Keratinocyte (primary cell): ENCODE results near the gene CEACAM19. TPM values are rescaled to one million over a fixed set of nuclear protein-coding genes. Genes with fewer than 3 reads are reported as not detected.

Experiments used
- DNase-seq: peaks from one replicate; pipeline ENCODE4 v3.0.0-alpha.2; 2011; ENCODE audit warnings: low read depth, missing footprints, low spot score
- FAIRE-seq: peaks from 2 replicates; lab custom pipeline; 2011; peaks lifted over from hg19 to GRCh38; lab: Jason Lieb, UNC
- H2AFZ ChIP-seq: 2 replicates; pipeline ENCODE4 v1.6.0; 2012; ENCODE audit warnings: low read length, control low read depth, inconsistent platforms; ENCODE audit not compliant: control insufficient read depth
- H3K27ac ChIP-seq: 2 replicates; pipeline ENCODE4 v1.5.1; 2011; ENCODE audit warnings: low read length; ENCODE audit not compliant: control insufficient read depth, insufficient read depth
- H3K27me3 ChIP-seq: 3 replicates; pipeline ENCODE4 v1.6.0; 2011; ENCODE audit warnings: low read length; ENCODE audit not compliant: control insufficient read depth, insufficient read depth; ENCODE audit errors: extremely low read depth
- H3K36me3 ChIP-seq, 2 experiments: 2 replicates in 1 of 2; 3 replicates in 1 of 2; pipeline ENCODE4 v1.5.1; 2011; ENCODE audit warnings: low read length in 2 of 2, mild to moderate bottlenecking in 1 of 2; ENCODE audit not compliant: control insufficient read depth in 2 of 2, insufficient read depth in 2 of 2; ENCODE audit errors: extremely low read depth in 1 of 2
- H3K4me1 ChIP-seq: 3 replicates; pipeline ENCODE4 v1.5.1; 2011; ENCODE audit warnings: low read length; ENCODE audit not compliant: control insufficient read depth, insufficient read depth; ENCODE audit errors: extremely low read depth
- H3K4me2 ChIP-seq: 3 replicates; pipeline ENCODE4 v1.6.0; 2011; ENCODE audit warnings: low read depth, low read length; ENCODE audit not compliant: control insufficient read depth, insufficient read depth; ENCODE audit errors: extremely low read depth
- H3K4me3 ChIP-seq, 3 experiments: fragments of 200-600 bp in 1 of 3; sonication (generic) in 1 of 3; 2 replicates in 2 of 3; 3 replicates in 1 of 3; pipeline ENCODE4 v1.5.1; 2011 to 2016; ENCODE audit warnings: low read length in 3 of 3, mild to moderate bottlenecking in 3 of 3, control low read depth in 2 of 3, inconsistent platforms in 1 of 3, low read depth in 1 of 3, mixed read lengths in 1 of 3, mixed run types in 1 of 3, moderate library complexity in 1 of 3; ENCODE audit not compliant: control insufficient read depth in 2 of 3, insufficient read depth in 2 of 3; ENCODE audit errors: extremely low read depth in 1 of 3
- H3K79me2 ChIP-seq: 2 replicates; pipeline ENCODE4 v1.6.0; 2012; ENCODE audit warnings: low read length; ENCODE audit not compliant: control insufficient read depth, insufficient read depth
- H3K9ac ChIP-seq: 3 replicates; pipeline ENCODE4 v1.6.0; 2011; ENCODE audit warnings: low read length; ENCODE audit not compliant: control insufficient read depth, insufficient read depth; ENCODE audit errors: extremely low read depth
- H3K9me1 ChIP-seq: 3 replicates; pipeline ENCODE4 v1.6.0; 2011; ENCODE audit warnings: low read length; ENCODE audit not compliant: control insufficient read depth, insufficient read depth; ENCODE audit errors: extremely low read depth
- H3K9me3 ChIP-seq: 2 replicates; pipeline ENCODE4 v1.5.1; 2012; ENCODE audit warnings: low read depth, low read length; ENCODE audit not compliant: control insufficient read depth
- H4K20me1 ChIP-seq: 3 replicates; pipeline ENCODE4 v1.6.0; 2011; ENCODE audit warnings: low read length; ENCODE audit not compliant: control insufficient read depth, insufficient read depth; ENCODE audit errors: extremely low read depth
- CTCF ChIP-seq, 3 experiments: IDR thresholded peaks in 1 of 3; conservative IDR thresholded peaks in 1 of 3; optimal IDR thresholded peaks in 1 of 3; 2 replicates in 2 of 3; 3 replicates in 1 of 3; pipeline versions ENCODE3 to v1.5.1; 2011; ENCODE audit warnings: low read length in 3 of 3, mild to moderate bottlenecking in 3 of 3, moderate library complexity in 2 of 3, control low read depth in 1 of 3, inconsistent platforms in 1 of 3; ENCODE audit not compliant: insufficient read depth in 2 of 3; ENCODE audit errors: extremely low read depth in 1 of 3
- EZH2 ChIP-seq: IDR thresholded peaks from one replicate; pipeline ENCODE4 v1.6.1; 2012; ENCODE audit warnings: inconsistent platforms, mild to moderate bottlenecking, low read length, moderate library complexity
- dilution Hi-C: fragments of 300-500 bp; cut with MboI; formaldehyde crosslinking; loops from one replicate; pipeline ENCODE4 v1.7.0; 2020; ENCODE audit warnings: low sequenced_read_pairs; ENCODE audit not compliant: extremely low pct_ligation_motif_present
- polyA plus RNA-seq, 5 experiments: library from polyadenylated mRNA; depleted of rRNA in 3 of 5; stranded (reverse) in 3 of 5; stranded (forward) in 1 of 5; unstranded in 1 of 5; fragments of >200 nt; gene quantifications; 1 replicate in 1 of 5; 2 replicates in 3 of 5; 3 replicates in 1 of 5; pipeline versions ENCODE4 v1.2.1 to v1.2.3, GENCODE V29; 2011 to 2012; ENCODE audit warnings: missing spikeins in 2 of 5, low read depth in 1 of 5, low replicate concordance in 1 of 5

The CEACAM19 gene
- polyA plus RNA-seq, 1 donor (not counting 4 experiments of a cell fraction or from before 2014, with no cell fraction given) = 3.7 TPM

- H2AFZ ChIP-seq = no peak overlapping the region
- no peak overlapping the region for H3K9ac ChIP-seq
- H3K9me1 ChIP-seq = no peaks in the 10 kb centered on the region
- no peak for FAIRE-seq
- peaks cover 27% of the 10 kb centered on the region for H3K4me1 ChIP-seq
- dilution Hi-C loops = no loop called here
- no peak for TF ChIP-seq EZH2
- H3K27ac ChIP-seq = no peak overlapping the region
- H4K20me1 ChIP-seq = no peaks in the 10 kb centered on the region
- no peaks in the 10 kb centered on the region for H3K9me3 ChIP-seq
- H3K27me3 ChIP-seq = no peaks in the 10 kb centered on the region
- no peak overlapping the region for H3K4me3 ChIP-seq
- no peaks in the 10 kb centered on the region for H3K79me2 ChIP-seq
- no peak for DNase-seq
- H3K36me3 ChIP-seq = no peaks in the 10 kb centered on the region
- no peak overlapping the region for H3K4me2 ChIP-seq
These were observed 36.5 kb upstream of the CEACAM19 start for GRCh38 chr19:44634785-44635184.

GRCh38 chr19:44635581-44636438 is 35.5 kb upstream of the CEACAM19 start:
- FAIRE-seq (no peak), DNase-seq (no peak)
- Histone ChIP-seq H4K20me1 (no peaks in the 10 kb centered on the region), H3K4me2 (peak overlapping the region; percentile 12), H3K4me1 (peaks cover 27% of the 10 kb centered on the region), H3K9ac (no peak overlapping the region), H3K79me2 (no peaks in the 10 kb centered on the region), H3K27ac (no peak overlapping the region), H3K9me3 (no peaks in the 10 kb centered on the region), H3K9me1 (no peaks in the 10 kb centered on the region), H2AFZ (no peak overlapping the region), H3K27me3 (no peaks in the 10 kb centered on the region), H3K36me3 (no peaks in the 10 kb centered on the region), H3K4me3 (no peak overlapping the region)
- TF ChIP-seq CTCF (optimal IDR thresholded peaks at IDR 0.05 in 1 of 3, IDR thresholded peaks at IDR 0.05 in 1 of 3, conservative IDR thresholded peaks at IDR 0.05 in 1 of 3; ENCODE audit: extremely low read depth in 1 of 3, insufficient read depth in 2 of 3, low read length in 3 of 3) = no peak
- no peak for TF ChIP-seq EZH2
- dilution Hi-C loops = no loop called here
